Superior temporal gyrus (tissue), 1 donor: ENCODE data around the gene DLL1.

ENCODE experiments used
- DNase-seq: peaks from one replicate; pipeline ENCODE4 v3.0.0-alpha.2; 2016; ENCODE audit errors: extremely low spot score

DLL1 gene

DNA sequence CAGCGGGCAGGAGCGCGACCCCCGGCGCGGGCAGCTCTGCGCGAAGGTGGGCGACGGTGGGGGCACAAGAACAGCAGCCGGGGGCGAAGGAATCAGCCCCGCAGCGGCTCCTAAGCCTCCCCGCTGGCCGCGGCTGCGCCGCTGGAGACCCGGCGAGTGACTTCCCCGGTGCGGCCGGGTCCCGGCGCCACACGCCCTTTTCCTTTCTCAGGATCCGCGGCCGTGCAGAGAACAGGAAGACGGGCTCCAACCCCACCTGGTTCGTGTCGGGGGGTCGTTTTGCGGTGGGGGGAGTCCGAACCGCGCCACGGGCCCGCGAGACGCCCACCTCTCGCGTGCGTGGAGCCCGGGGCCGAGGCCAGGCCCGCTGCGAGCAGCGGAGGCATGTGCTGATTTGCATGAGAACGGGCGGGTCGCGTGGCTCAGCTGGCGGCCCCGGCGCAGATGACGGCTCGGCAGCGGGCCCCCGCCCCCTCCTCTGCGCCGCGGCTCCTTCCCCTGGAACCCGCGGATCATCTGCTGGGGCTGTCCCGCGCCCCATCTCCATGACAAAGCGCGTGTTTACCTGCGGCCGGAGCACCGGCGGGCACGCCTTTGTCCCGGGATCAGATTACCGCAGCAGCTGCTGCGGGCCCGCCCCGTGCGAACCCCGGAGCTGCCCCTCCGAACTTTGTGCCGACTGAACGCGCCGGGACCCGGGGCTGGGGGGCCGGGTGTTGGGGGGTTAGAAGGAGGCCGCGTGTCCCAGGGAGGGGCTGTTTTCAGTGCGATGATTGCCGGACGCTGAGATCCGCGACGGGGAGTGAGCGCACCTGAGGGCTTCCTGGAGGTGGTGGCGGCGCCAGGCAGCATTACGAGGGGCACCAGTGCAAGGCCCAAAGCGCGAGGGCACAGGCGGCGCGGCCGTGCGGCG lies 4.9 kb upstream of the DLL1 start:
- no peak for DNase-seq

DNA sequence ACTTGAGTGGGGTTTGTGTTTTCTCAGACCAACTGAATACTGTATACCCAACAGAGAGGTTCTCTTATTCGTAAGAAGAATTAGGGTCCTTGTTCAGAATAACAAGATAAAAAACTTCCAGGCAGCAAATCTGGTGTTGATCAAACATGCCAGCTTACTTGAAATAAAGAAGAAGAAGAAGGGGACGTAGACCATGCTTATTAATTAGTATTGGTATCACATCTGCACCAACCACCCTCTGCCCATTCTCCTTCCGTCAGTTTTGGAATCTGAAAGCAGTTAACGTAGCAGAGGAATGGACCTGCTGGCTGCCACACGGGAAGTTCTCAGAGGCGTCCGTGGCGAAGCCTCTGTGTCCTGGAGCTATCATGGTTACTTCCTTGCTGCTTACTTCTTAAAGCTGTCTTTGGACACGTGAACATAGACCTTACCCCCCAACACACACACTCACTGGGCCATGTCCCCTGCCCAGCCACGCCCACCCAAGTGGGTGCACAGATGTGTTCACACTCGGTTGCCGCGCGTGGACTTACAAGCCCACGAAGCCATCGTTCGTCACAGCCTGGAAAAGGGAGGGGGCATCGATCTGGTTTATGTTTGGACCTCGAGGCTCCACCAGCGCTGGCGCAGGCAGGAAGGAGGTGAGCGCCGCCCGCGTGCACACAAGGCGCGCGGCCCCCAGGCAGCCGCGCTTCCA lies 4.1 kb upstream of the DLL1 start:
- DNase-seq: no peak

DNA sequence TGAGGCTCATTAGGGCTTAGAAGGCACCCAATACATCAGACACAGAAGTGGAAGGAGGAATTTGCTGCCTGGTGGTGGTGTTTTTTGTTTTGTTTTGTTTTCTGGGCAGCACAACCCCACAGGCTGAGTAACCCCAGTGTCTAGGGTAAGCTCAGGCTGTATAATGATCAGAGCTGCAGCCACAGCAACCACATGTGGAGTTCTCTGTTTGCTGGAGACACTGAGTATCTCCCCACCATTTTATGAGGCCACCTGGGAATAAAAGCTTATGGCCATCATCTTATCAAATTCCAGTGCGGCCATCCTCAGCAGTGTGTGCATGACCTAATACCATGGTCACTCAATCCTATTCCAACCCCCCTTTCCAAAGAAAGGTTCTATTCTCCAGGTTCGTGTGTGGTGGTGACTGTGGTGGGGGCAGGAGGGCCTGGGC lies 3.4 kb upstream of the DLL1 start:
- no peak for DNase-seq

DNA sequence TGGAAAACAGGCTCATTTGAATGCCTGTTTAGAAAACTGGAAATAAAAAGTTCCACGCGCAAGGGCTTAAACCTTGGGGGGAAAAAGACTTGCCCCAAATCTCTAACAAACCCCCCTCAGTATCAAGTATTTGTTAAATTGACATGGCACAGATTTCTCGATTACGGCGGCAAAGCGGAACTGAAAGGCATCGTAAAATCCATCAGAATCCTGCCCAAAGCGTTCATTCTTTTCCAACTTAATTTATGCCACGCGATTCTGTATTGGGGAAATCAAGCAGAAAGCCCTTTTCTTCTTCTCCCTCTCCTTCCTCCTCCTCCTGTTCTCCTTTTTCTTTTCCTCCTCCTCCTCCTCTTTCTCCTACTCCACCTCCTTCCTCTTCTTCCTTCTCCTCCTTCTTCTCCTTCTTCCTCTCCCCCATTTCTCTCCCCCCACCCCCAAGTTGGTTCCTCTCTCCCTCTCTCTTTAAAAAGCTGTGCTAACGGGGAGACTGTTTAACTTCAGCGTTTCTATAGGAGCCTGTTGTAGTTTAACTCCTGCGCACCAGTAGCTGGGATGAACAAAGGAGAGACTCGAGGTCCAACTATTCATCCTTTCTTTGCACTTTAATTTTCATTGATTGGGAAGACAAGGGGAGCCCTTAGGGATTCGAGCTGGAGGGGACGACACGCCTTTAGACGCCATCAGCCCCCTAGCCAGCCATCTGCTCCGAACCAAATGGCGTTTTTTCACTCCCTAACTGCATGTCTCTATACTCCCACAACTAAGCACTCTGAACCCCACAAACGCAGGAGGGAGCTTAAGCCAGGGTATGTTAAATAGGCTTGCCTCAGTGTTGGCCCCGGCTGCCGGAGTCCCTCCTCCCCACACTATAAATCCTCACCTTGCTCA lies 2.7 kb upstream of the DLL1 start:
- peak; percentile 52 for DNase-seq

DNA sequence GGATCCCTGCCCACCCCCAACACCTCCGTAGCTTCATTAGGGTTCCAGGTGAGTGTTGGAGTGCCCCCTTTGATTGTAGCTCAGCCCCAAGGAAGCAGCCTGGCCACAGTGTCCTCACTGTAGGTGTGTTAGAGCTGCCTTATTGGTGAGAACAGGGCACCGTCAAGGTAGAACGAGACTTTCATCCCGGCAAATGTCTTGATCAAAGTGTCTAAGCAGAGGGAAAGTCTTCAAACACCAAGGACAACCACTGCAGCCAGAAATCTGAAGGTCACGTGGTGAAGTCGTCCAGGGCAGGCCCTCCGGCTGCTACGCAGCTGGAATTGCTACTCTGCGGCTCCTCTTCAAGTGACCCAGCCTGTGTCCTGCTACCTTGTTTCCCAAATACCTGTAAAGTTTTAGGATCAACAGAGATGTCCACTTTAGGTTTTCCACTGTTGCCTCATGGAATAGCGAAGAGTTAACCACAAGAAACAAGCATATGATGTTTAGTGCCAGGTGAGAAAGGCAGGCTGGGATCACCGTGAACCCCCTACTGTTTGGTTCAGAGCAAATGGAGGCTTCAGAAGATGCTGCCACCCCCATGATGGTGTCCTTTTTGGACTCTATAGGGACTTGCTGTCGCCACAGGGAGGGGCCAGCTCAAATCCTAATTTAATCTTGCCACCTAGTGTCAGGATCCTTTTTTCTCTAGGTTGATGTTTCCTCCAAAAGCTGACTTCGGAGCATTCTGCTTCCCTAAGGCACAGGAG lies 1.7 kb upstream of the DLL1 start:
- peak; percentile 77 for DNase-seq

DNA sequence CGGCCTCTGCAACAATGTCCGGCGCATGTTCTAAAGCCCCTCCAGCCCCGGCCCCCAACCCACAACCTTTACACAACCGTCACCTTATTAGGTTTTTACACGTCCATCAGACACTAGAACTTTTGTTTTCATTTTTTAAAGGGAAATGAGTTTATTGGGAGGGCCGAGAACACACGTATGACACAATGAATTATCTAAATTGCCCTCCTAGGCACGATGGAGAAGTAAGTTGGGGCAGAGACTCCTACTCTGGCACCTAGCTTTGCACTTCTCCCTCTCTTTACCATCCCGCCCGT lies 1.2 kb upstream of the DLL1 start:
- no peak for DNase-seq

DNA sequence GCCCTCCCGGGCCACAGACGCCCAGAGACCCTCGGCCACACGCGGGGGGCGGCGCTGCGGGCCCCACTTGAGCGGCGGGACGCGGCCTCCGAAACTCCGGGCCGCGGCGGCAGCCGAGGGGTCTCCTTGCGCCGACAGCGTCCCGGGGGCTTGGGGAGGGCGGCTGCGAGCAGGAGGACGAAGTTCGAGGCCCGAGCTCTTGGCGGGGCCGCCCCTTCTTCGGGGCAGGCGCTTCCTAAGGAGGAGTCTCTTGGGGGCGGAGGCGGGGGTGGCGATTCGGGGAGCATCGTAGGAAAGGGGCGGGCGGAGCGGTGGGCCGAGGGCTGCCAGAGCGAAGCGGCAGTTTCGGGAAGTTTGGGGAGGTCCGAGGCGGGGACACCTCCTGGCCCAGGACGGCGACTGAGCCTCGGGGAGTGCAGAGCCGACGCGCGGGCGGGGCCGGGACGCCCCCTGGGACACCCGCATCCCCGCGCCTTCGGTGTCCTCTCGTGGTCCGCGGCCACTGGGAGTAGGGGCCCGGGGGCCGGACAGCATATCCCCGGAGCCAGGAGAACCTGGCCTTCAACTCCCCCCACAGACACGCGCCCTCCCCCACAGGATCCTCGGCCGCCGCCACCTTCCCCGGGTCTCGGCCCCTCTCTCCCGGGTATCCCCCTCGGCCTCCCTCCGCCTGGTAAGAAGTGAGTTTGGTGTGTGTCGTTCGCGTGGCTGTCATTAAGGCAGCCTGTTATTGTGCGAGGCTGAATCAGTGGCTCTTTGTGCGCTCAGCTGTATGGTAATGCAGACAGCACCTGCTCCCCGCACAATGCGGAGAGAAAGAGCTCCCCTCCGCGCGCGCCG lies 613 bp upstream of the DLL1 start:
- DNase-seq: peak; percentile 90

DNA sequence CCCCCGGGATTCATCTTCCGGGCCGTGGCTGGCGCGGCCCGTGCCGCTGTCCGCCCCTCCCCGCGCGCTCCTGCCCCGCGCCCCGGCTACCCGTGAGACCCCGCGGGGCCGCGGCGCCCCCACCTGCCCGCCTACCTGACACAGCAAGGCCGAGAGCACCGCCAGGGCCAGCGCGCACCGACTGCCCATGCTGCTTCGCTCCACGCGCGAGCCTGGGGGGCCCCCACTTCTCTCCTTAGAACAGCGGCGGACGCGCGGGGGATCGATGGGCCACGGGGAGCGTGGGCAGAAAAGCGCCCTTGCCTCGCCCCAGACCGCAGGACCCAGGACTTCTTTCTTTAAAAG lies 955 bp downstream of the DLL1 start:
- DNase-seq: no peak

DNA sequence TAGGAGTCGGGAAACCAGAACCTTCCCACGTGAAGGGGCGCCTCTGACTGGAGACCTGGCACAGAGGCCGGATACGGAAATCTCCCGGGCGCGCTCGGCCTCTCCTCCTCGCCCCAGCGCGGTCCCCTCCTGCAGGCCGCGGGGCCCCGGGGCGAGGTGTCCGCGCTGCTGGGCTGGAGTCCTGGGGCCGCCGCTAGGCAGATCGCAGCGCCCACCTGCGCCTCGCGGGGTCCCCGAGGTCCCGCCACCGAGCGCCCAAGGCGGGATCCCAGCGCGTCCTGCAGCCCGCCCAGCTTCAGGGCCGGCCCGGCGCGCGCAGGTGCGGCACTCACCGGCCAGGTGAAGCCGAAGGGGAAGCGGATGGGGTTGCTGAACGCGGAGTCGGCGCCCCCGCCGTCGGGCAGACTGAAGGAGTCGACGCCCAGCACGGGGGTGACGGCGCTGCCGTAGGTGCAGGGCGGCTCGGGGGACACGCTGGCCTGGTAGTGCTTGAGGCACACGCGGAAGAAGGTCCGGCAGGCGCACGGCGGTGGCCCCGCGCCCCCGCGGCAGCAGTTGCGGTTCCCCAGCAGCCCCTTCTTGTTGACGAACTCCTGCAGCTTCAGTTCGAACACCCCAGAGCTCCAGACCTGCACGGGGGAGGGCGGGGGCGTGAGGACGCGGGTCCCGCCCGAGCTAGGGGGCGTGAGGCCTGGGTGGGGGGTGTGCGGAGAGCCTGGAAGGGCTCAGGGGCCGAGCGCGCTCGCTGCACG lies 1.5 kb downstream of the DLL1 start:
- no peak for DNase-seq

DNA sequence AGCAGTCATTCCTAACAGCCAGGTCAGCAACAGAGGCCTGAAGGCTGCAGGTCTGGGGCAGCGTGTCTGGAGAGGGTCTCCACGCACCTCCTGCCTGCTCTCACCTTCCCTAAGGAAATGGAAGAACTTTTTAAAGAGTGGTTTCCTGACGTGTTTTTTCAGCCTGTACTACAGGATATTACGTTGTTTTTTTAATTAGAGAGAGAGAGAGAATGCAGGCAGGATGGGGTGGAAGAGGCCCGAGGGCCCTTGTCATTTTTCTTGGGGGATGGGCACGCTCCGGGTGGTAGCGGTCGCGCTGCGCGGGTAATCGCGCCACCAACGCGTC lies 2.1 kb downstream of the DLL1 start:
- no peak for DNase-seq

DNA sequence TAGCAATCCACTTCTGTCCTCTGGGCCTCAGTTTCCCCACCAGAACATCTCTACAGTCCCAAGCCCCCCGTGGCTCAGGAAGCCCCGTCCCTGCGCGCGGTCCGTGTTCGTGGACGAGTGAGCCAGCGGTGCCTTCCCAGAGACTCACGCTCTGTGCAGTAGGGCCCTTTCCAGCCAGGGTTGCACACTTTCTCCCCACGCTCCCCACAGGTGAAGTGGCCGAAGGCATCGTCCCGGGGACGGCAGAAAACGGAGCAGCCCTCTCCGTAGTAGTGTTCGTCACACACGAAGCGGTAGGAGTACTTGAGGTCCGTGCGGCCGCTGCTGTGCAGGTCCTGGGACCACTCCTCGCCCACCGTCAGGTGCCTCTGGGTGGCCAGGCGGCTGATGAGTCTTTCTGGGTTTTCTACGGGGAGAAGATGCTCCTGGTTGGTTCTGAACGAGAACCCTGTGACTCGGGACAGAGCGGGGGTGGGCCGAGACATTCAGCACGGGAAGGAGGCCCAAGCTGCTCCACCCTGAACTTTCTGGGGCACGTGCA lies 2.7 kb downstream of the DLL1 start:
- DNase-seq: no peak

DNA sequence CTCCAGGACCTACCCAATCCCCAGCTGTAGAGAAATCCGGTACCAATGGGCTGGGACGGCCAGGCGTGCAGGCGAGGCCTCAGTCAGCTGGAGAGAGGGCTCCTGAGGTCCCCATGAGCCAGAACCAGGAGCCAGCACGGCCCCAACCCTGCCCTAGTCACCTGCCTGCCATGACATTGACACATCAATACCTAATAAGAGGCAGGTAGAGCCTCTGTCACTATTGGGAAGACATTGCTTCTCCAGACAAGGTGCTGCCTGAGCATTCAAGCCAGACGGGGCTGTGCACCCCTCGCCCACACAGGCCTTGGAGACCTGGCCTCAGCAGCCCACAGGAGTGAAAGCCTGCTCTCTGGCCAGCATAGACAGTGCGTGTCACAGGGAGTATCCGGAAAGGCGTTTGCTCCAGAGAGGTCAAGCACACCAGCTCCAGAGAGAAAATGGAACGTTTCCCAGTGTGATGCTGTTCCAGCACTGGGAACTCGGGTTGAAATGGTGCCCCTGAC lies 3.5 kb downstream of the DLL1 start:
- no peak for DNase-seq

DNA sequence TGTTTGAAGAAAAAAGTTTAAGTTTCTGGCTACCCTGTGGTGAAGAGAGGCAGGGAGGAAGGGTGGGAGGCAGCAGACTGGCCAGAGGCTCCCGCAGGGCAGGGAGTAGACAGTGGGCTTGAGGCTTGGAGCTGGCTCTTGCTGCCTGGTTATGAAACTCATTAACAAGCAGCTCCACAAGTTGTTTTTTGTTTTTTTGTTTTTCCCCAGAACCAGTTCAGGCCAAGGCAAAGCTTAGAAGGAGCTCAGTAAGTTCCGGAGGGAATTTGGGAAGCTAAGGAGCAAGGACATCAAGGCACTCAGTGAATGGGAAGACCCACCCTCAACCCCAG lies 4.0 kb downstream of the DLL1 start:
- peak; percentile 45 for DNase-seq

DNA sequence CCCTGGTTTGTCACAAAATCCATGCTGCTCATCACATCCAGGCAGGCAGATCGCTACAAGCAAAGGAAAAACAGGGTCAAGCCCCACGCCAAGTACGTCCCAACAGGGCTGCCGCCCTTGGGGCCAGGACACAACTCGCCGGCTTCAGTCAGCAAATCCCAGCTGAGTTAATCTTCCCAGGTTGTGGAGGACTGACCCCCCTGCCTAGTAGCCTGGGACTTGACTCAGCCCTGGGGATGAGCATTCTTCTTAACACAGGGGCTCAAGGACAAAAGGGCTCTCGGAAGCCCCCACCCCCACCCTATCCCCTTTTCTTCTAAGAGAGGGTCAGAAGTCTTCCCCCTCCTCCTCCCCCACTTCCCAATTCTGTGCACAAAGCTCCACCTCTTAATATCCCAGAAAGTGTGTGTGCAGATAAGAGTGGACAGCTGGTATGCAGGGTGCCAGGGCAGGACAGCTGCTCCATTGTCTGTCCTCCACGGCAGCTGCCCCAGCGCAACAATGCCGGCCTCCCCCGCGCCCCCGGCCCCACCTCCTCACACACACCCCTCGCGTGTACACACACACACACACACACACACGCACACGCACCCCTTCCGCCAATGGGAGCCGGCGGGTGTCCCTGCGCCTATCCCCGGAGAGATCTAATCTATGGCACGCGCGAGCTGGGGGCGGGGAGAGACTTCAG lies 4.5 kb downstream of the DLL1 start:
- DNase-seq: peak; percentile 59

DNA sequence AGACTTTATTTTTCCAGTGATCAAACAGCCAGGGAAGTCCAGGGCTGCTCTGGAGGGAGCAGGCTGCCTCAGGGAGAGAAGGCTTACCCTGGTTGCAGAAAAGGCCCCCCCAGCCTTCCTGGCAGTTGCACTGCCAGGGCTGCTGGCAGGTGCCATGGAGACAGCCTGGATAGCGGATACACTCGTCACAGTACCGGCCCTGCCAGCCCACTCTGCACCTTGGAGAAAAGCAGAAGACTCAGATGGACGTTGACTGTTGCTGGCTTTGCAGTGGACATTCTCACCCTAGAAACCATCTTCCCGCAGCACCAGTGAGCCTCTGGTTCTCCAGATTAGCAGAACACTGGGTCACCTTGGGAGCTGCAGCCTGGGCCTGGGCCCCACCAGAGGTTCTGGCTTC lies 5.4 kb downstream of the DLL1 start:
- no peak for DNase-seq

DNA sequence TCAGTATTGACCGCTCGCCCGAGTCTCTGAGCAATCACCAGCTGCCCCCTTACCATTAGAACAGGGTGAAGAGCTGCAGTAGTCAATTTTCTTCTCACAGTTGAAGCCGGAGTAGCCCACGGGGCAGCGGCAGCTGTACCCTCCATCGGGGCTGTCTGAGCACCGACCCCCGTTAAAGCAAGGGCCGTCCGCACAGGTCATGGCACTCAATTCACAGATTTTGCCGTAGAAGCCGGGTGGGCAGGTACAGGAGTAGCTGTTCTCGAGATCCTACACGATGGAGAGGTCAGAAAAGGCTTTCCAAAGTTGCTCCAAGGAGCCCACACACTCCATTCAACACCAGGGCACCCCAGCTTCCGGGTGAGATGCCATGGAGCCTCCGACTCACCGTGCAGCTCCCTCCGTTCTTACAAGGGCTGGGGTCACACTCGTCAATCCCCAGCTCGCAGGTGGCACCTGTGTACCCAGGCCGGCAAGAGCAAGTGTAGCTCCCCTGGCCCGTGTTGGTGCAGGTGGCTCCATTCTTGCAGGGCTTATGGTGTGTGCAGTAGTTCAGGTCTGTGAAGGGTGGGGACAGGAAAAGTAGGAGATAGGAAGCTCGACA lies 5.9 kb downstream of the DLL1 start:
- no peak for DNase-seq

DNA sequence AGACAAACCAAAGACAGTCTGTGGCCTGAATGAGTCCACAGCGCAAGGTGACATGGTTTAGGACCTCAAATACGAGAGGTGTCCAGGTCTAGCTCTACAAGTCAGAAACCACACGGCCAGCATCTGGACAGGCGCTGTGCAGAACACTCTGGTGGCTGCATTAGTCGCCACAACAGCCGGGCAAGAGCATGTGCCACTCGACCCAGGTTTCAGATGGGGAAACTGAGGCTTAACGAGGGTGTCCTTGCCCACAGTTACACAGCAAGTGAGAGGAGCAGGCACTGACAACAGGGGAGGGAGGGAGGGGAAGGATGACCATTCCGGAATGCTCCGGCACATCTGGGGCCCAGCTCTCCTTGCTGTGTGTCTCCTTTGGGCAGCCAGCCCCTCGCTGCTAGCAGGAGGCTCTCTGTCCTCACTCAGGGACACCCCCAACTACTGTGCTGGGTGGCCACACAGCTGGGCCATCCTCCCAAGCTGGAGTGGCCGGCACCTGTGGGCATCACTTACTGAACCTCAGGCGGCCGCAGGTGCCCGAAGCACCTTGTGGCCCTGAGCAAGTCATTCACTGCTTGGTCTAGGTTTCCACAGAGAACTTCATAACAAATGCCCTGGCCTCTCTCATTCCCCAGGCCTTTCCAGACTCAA lies 6.6 kb downstream of the DLL1 start:
- DNase-seq: no peak
